Activated CD8-positive, alpha-beta memory T cell treated with anti-CD3 and anti-CD28 coated beads, Interleukin-2, amount 50 U/mL, for 48 hours (primary cell): ENCODE data around the gene TMED9.

Experiments used
- DNase-seq: peaks from one replicate; pipeline ENCODE4 v3.0.0-alpha.2; 2020

The TMED9 gene

GRCh38 chr5:177588413-177588909, 3.5 kb upstream of the TMED9 start:
- DNase-seq: no peak

GRCh38 chr5:177590406-177590805, 1.6 kb upstream of the TMED9 start:
- no peak for DNase-seq

- peak; percentile 32 for DNase-seq
Measured at GRCh38 chr5:177591690-177592009, 353 bp upstream of the TMED9 start.

GRCh38 chr5:177592905-177593304, 902 bp downstream of the TMED9 start:
- DNase-seq: peak; percentile 41

GRCh38 chr5:177593511-177593910, 1.5 kb downstream of the TMED9 start:
- DNase-seq: peak; percentile 46

GRCh38 chr5:177594071-177594470, 2.1 kb downstream of the TMED9 start:
- DNase-seq: peak; percentile 35

- DNase-seq: peak; percentile 44
Measured at GRCh38 chr5:177595026-177595585, 3.1 kb downstream of the TMED9 start.

- peak; percentile 44 for DNase-seq
Measured at GRCh38 chr5:177595991-177596774, 4.2 kb downstream of the TMED9 start.

- DNase-seq: peak; percentile 48
Measured at GRCh38 chr5:177596775-177597238, 4.8 kb downstream of the TMED9 start.

- DNase-seq: peak; percentile 49
Measured at GRCh38 chr5:177598477-177598876, 6.5 kb downstream of the TMED9 start.

GRCh38 chr5:177599731-177600507, 7.9 kb downstream of the TMED9 start, which contains the start of gene B4GALT7:
Gene B4GALT7 (plus strand): TSS chr5:177600132. CDS start chr5:177600211, 79 bp downstream.
- DNase-seq: peak; percentile 95

- DNase-seq: peak; percentile 59
Measured at GRCh38 chr5:177600508-177601018, 8.6 kb downstream of the TMED9 start.

GRCh38 chr5:177601126-177601525, 9.1 kb downstream of the TMED9 start:
- DNase-seq: peak; percentile 45

GRCh38 chr5:177601577-177602457, 9.8 kb downstream of the TMED9 start:
- DNase-seq: peak; percentile 53

GRCh38 chr5:177602458-177602830, 10.4 kb downstream of the TMED9 start:
- peak; percentile 45 for DNase-seq

- DNase-seq: peak; percentile 46
Measured at GRCh38 chr5:177603631-177604030, 11.6 kb downstream of the TMED9 start.

- DNase-seq: no peak
Measured at GRCh38 chr5:177604116-177604521, 12.1 kb downstream of the TMED9 start.

- peak; percentile 42 for DNase-seq
Measured at GRCh38 chr5:177604656-177605055, 12.7 kb downstream of the TMED9 start.

- peak; percentile 46 for DNase-seq
Measured at GRCh38 chr5:177605078-177605477, 13.1 kb downstream of the TMED9 start.

- peak; percentile 39 for DNase-seq
Measured at GRCh38 chr5:177605667-177606066, 13.7 kb downstream of the TMED9 start.

GRCh38 chr5:177606071-177607051, 14.4 kb downstream of the TMED9 start:
- DNase-seq: peak; percentile 52
